GM12801 (cell line): Measurements from ENCODE around the gene USP21.

Source experiments
- CTCF ChIP-seq: IDR thresholded peaks from one replicate; pipeline ENCODE4 v1.5.1; 2011; ENCODE audit warnings: control low read depth; ENCODE audit not compliant: insufficient read length; ENCODE audit errors: extremely low read depth

Gene USP21

GRCh38 chr1:161209790-161210409 lies 50.6 kb downstream of the USP21 start:
- no peak for TF ChIP-seq CTCF

GRCh38 chr1:161214369-161214768 lies 55.1 kb downstream of the USP21 start:
- no peak for TF ChIP-seq CTCF

- no peak for TF ChIP-seq CTCF
Measured at GRCh38 chr1:161215076-161215475, 55.8 kb downstream of the USP21 start, which contains the start of gene FCER1G. TSS of gene FCER1G (plus strand) at chr1:161215295. CDS start at chr1:161215322, 27 bp downstream.
